HG02970 (cell line): ENCODE results near the gene ANTXR1.

Experiments used
- ATAC-seq: cut with Tn5 transposase; IDR thresholded peaks from one replicate; pipeline ENCODE4 v1.9.1; 2021; ENCODE audit warnings: mild to moderate bottlenecking, moderate library complexity, moderate number of reproducible peaks; ENCODE audit not compliant: unreplicated experiment, low FRiP score

Gene ANTXR1

GRCh38 chr2:69297216-69297615, 284.2 kb downstream of the ANTXR1 start:
- no peak for ATAC-seq

DNA sequence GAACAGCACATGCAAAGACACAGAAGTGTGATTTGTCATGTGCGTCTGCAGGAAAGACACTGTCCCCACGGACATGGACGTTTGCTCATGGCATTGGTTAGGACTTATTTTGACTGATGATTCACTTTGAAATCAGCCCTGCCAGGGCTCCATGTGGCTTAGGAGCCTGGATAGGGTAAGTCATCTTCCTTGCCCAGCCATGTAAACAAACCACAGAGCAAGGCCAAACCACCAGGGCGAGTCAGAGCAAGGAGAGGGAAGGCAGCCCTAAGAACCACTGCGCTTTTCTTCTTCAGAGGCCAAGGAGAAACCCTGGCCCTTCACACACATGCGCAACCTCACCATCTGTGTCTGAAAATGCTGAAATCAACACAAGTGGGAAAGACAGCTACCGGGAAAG, 285.3 kb downstream of the ANTXR1 start:
- ATAC-seq, result no peak

DNA sequence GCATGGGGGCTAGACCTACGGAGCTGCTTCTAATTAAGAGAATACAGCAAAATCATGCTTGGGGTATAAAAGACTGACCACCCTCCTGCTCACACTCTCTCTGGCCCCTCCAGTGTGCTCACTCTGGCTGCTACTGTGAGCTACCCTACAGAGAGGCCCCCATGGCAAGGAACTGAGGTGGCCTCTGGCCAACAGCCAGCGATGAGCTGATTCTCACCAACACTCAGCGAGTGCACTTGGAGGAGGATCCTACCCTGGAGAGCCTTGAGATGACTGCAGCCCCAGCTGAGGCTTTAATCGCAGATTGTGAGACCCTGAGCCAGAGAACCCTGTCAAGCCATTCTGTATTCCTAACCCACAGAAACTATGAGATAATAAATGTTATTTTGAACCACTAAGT, 285.9 kb downstream of the ANTXR1 start:
- ATAC-seq, result no peak
